ENCODE data around the gene DRD4.
A peak's percentile ranks its signal among the peaks of the same experiment; 100 is the strongest.

Gene DRD4

DNA sequence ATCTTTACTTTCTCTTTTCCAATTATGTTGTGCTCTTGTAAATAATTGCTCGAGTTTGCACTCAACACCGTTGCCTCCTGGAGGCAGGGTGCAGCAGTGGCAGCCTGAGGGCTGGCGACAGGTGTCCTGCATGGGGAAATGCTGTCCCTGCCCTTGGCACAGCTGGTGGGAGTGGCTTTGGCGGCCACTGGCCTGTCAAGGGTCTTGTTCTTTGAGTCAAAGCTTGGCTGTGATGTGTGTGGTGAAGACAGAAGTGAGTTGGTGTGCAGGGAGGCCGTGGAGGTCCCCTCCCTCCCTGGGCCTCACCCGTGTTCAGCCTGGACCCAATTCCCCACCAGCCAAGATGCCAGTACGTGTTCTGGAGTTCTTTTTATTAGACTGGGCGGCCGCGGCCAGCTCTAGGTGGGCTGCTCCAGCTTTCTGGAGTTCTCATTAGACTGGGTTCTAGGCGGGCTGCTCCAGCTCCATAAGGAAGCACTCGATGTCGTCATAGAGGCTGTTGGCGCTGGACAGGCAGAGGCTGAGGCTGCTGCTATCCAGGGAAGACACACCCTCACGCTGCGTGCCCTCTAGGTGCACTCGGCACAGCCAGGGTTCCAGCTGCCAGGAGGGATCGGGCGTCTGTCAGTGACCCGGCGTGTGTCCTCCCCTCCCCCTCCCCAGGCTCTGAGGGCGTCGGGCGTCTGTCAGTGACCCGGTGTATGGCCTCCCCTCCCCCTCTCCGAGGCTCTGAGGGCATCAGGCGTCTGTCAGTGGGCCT is 24.7 kb upstream of the DRD4 start:
- no peak overlapping the region for H3K4me3 ChIP-seq (ENCODE audit: low read depth, low read length)
- DNase-seq (ENCODE audit: low read depth), result peak; percentile 64

DNA sequence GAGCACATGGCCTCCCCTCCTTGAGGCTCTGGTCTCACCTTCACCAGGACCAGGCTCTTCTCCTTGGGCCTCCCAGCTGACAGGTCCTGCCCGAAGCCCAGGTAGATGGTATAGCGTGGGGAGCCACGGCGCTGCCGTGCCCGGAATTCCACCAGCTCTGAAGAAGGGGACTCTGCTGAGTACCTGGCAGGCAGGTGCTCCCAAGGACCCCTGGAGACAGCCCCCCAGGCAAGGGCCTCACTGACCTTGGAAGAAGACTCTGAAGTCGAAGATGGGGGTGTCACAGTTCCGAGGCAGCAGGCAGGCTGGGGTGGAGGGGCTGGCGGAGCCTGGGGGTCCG is 24.1 kb upstream of the DRD4 start:
- no peak for DNase-seq (ENCODE audit: low read depth)
- TF ChIP-seq, protein P1, sequence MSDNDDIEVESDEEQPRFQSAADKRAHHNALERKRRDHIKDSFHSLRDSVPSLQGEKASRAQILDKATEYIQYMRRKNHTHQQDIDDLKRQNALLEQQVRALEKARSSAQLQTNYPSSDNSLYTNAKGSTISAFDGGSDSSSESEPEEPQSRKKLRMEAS (IDR thresholded peaks at IDR 0.05; ENCODE audit: low read depth, low read length), result no peak
- TF ChIP-seq POLR2A (IDR thresholded peaks at IDR 0.05; ENCODE audit: extremely low read depth, insufficient read length) (no peak), MYC (IDR thresholded peaks at IDR 0.05; ENCODE audit: low read depth, low read length) (no peak)
- TF ChIP-seq, protein P2, sequence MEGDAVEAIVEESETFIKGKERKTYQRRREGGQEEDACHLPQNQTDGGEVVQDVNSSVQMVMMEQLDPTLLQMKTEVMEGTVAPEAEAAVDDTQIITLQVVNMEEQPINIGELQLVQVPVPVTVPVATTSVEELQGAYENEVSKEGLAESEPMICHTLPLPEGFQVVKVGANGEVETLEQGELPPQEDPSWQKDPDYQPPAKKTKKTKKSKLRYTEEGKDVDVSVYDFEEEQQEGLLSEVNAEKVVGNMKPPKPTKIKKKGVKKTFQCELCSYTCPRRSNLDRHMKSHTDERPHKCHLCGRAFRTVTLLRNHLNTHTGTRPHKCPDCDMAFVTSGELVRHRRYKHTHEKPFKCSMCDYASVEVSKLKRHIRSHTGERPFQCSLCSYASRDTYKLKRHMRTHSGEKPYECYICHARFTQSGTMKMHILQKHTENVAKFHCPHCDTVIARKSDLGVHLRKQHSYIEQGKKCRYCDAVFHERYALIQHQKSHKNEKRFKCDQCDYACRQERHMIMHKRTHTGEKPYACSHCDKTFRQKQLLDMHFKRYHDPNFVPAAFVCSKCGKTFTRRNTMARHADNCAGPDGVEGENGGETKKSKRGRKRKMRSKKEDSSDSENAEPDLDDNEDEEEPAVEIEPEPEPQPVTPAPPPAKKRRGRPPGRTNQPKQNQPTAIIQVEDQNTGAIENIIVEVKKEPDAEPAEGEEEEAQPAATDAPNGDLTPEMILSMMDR (IDR thresholded peaks at IDR 0.05; ENCODE audit: low read depth, low read length), result no peak
- no peak overlapping the region for H3K4me3 ChIP-seq (ENCODE audit: low read depth, low read length)

More for the DNA sequence above, 24.7 kb upstream of the DRD4 start:
- TF ChIP-seq, protein P2 (IDR thresholded peaks at IDR 0.05; ENCODE audit: low read depth, low read length), result peak; percentile 33
- no peak for TF ChIP-seq POLR2A (IDR thresholded peaks at IDR 0.05; ENCODE audit: extremely low read depth, insufficient read length)

DNA sequence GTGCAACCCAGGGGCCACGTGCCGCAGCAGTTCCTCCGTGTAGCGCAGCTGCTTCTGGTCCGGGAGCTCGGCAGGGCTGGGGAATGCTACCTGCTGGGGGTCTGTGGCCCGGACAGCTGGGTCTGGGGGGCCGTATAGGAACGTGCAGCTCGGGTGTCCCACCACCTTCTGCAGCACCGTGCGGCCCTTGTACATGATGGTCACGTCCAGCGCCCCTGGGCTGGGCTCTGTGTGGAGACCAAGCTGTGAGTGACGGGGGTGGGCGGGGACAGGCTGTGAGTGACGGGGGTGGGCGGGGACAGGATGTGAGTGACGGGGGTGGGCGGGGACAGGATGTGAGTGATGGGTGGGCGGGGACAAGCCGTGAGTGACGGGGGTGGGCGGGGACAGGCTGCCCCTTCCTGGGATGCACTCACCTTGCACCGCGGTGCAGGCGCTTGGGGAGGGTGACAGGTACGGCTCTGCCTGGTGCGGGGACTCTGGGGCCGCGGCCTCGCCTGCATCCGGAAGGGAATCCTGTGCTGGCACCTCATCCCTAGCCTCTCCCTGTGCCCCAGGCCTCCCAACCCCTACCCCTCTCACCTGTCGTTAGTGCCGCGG is 23.6 kb upstream of the DRD4 start:
- DNase-seq (ENCODE audit: low read depth), result peak; percentile 70
- TF ChIP-seq POLR2A (IDR thresholded peaks at IDR 0.05; ENCODE audit: extremely low read depth, insufficient read length) (no peak), MYC (IDR thresholded peaks at IDR 0.05; ENCODE audit: low read depth, low read length) (no peak)
- TF ChIP-seq, protein P2 (IDR thresholded peaks at IDR 0.05; ENCODE audit: low read depth, low read length), result no peak
- TF ChIP-seq, protein P1 (IDR thresholded peaks at IDR 0.05; ENCODE audit: low read depth, low read length), result no peak
- no peak overlapping the region for H3K4me3 ChIP-seq (ENCODE audit: low read depth, low read length)

DNA sequence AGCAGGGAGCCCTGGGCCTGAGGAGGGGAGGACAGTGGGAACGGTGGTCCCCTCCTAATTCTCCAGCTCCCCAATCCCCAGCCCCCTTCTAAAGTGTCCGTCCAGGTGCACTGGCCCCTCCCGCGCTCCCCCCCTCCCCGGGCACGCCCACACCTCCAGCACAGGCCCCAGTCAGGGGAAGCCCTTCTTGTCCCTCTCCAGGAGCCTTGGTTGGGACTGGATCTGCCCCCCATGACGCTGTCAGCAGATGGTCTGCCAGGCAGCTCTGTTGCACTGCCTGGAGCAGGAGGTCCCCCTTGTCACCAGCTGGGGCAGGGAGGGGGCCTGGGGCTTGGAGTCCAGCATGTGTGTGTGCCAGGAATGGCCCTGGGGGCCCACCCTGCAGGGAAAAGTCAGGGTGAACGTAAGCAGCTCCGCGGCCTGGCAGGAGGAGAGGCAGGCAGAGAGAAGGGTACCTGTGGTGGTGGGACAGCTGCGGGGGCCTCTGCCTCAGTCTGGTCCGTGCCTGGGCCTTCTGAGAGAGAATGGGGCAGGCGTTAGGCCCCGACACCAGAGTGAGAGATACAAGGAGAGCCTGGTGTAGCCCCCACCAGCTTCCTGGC is 22.9 kb upstream of the DRD4 start:
- TF ChIP-seq, protein P2 (IDR thresholded peaks at IDR 0.05; ENCODE audit: low read depth, low read length), result no peak
- no peak for TF ChIP-seq POLR2A (IDR thresholded peaks at IDR 0.05; ENCODE audit: extremely low read depth, insufficient read length)
- TF ChIP-seq, protein P1 (IDR thresholded peaks at IDR 0.05; ENCODE audit: low read depth, low read length), result no peak
- TF ChIP-seq MYC (IDR thresholded peaks at IDR 0.05; ENCODE audit: low read depth, low read length), result no peak
- no peak for DNase-seq (ENCODE audit: low read depth)
- H3K4me3 ChIP-seq (ENCODE audit: low read depth, low read length), result no peak overlapping the region

DNA sequence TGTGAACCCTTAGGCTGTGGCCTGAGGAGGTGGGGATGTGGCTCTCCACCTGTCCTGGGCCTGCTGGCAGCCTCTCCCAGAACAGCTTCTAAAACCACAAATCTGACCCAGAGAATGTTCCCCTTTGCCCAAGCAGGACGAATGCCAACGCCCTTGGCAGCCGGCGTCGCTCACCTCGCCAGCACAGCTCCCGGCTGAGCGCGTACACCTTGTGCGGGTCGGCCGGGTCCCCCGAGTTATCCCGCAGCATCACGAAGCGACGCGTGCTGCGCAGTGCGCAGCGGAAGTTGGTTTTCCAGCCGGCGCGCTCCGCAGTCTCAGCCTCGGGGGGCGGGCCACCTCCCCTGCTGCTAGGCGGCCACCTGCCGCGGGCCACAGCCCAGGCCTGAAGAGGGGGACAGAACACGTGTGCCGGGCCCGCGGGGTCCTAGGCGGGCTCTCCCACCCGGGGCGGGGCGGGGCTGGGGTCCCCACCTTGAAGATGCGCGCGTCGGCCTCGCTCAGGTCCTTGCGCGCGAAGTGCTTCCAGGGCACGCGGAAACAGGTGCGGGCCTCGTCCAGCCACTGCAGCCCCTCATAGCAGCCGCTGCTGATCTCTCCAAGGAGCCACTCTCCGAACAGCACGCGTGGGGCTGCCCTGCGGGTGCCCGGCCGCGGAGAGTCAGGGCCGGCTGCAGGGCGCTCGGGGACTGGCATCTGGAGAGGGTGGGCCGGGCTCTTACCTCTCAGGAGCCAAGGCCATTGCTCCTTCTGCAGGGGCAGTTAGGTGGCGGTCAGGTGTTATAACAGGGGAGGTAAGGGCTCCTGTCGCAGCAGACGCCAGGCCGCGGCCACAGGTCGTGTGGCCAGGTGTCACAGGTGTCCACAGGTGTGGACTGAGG is 22.2 kb upstream of the DRD4 start:
- H3K4me3 ChIP-seq (ENCODE audit: low read depth, low read length), result peak overlapping the region; percentile 60
- no peak for DNase-seq (ENCODE audit: low read depth)
- TF ChIP-seq, protein P1 (IDR thresholded peaks at IDR 0.05; ENCODE audit: low read depth, low read length), result no peak
- TF ChIP-seq MYC (IDR thresholded peaks at IDR 0.05; ENCODE audit: low read depth, low read length) (no peak), POLR2A (IDR thresholded peaks at IDR 0.05; ENCODE audit: extremely low read depth, insufficient read length) (no peak)
- TF ChIP-seq, protein P2 (IDR thresholded peaks at IDR 0.05; ENCODE audit: low read depth, low read length), result no peak

All from NB4 (cell line).